Measurements from ENCODE around the gene CLCN7. TPM values are rescaled to one million over a fixed set of nuclear protein-coding genes. Genes with fewer than 3 reads are reported as not detected.

Gene CLCN7
- total and polyA plus RNA-seq, 2 of the 8 experiments (the other 6 are each of a cell fraction or from before 2014, with no cell fraction given): 38.6 to 81.5 TPM

- TF ChIP-seq ATF2 (IDR thresholded peaks at IDR 0.05; ENCODE audit: low read length) (0 out of 2 replicates have a peak, but pooled peaks have one; percentile 20), EGR1 (IDR thresholded peaks at IDR 0.05; ENCODE audit: borderline replicate concordance, low read depth, low read length) (peak; percentile 39; the same call in 1 of the 2 replicates), RFX5 (IDR thresholded peaks at IDR 0.05; ENCODE audit: borderline replicate concordance, low read depth, low read length) (no peak), SRF (IDR thresholded peaks at IDR 0.05; ENCODE audit: low read depth, low read length) (0 out of 2 replicates have a peak, but pooled peaks have one; percentile 19), EP300 (IDR thresholded peaks at IDR 0.05; ENCODE audit: borderline replicate concordance in 1 of 2, low read depth in 2 of 2, low read length in 2 of 2) (peak in 1 of 2 experiments; percentile 75; a peak in 1 of 3 replicates), PHF8 (conservative IDR thresholded peaks at IDR 0.05; ENCODE audit: low read depth, low read length) (peak; percentile 98), KDM5A (IDR thresholded peaks at IDR 0.05; ENCODE audit: low read length) (peak; percentile 37; the same call in 1 of the 2 replicates), NANOG (IDR thresholded peaks at IDR 0.05; ENCODE audit: insufficient read depth, low read depth, low read length, poor library complexity, severe bottlenecking) (peak; percentile 39), TCF12 (IDR thresholded peaks at IDR 0.05; ENCODE audit: low read depth, low read length) (peak; percentile 53; the same call in 1 of the 2 replicates), USF2 (IDR thresholded peaks at IDR 0.05; ENCODE audit: low read length) (peak; percentile 100), YY1 (IDR thresholded peaks at IDR 0.05; ENCODE audit: low read depth, low read length) (0 out of 2 replicates have a peak, but pooled peaks have one; percentile 6), SP4 (IDR thresholded peaks at IDR 0.05; ENCODE audit: low read length) (peak; percentile 99), SAP30 (IDR thresholded peaks at IDR 0.05; ENCODE audit: insufficient read depth, insufficient replicate concordance, low read length) (no peak), POLR2AphosphoS5 (IDR thresholded peaks at IDR 0.05; ENCODE audit: low read depth, low read length) (peak; percentile 62; the same call in 1 of the 2 replicates), TBP (IDR thresholded peaks at IDR 0.05; ENCODE audit: low read depth, low read length) (peak; percentile 67; the same call in 1 of the 2 replicates), CBX5 (IDR thresholded peaks at IDR 0.05; ENCODE audit: low read depth, low read length) (no peak), GTF2F1 (IDR thresholded peaks at IDR 0.05; ENCODE audit: borderline replicate concordance, low read depth, low read length) (peak; percentile 62; the same call in 1 of the 2 replicates), MAX (IDR thresholded peaks at IDR 0.05) (peak; percentile 99), ASH2L (IDR thresholded peaks at IDR 0.05; ENCODE audit: low read length) (peak; percentile 68)
Measured at GRCh38 chr16:1474796-1475551, at the start of gene CLCN7 (continued).
